Immature natural killer cell (primary cell): Measurements from ENCODE around the gene DIP2A. TPM values are rescaled to one million over a fixed set of nuclear protein-coding genes. Genes with fewer than 3 reads are reported as not detected.
"Not testable (repeated sequence)": the region's sequence is repeated elsewhere in the genome, so short reads cannot be mapped to it uniquely, and the experiment has no call there.

Experiments used
- DNase-seq, 3 donors: peaks; one replicate each; pipeline ENCODE4 v3.0.0; 2022; ENCODE audit warnings: mixed read lengths in 1 of 3
- H3K27ac Mint-ChIP-seq, 6 donors: one replicate each; pipeline ENCODE4 v1.8.0; 2020; ENCODE audit warnings: mixed read lengths in 6 of 6, mild to moderate bottlenecking in 5 of 6, inconsistent platforms in 4 of 6, moderate library complexity in 3 of 6
- H3K27me3 Mint-ChIP-seq, 3 donors: one replicate each; pipeline ENCODE4 v1.8.0; 2020 to 2021; ENCODE audit warnings: low read depth in 3 of 3, mild to moderate bottlenecking in 3 of 3, mixed read lengths in 3 of 3, moderate library complexity in 3 of 3, inconsistent platforms in 1 of 3
- H3K36me3 Mint-ChIP-seq, 3 donors: one replicate each; pipeline ENCODE4 v1.8.0; 2020; ENCODE audit warnings: mixed read lengths in 3 of 3, inconsistent platforms in 2 of 3, mild to moderate bottlenecking in 2 of 3
- H3K4me1 Mint-ChIP-seq, 2 donors: one replicate each; pipeline ENCODE4 v1.8.0; 2020; ENCODE audit warnings: inconsistent platforms in 2 of 2, mild to moderate bottlenecking in 2 of 2, mixed read lengths in 2 of 2, moderate library complexity in 1 of 2
- H3K4me3 Mint-ChIP-seq, 5 donors: one replicate each; pipeline ENCODE4 v1.8.0; 2020; ENCODE audit warnings: mild to moderate bottlenecking in 5 of 5, mixed read lengths in 5 of 5, inconsistent platforms in 3 of 5, moderate library complexity in 3 of 5
- H3K9me3 Mint-ChIP-seq, 6 donors: one replicate each; pipeline ENCODE4 v1.8.0; 2020; ENCODE audit warnings: mild to moderate bottlenecking in 6 of 6, mixed read lengths in 6 of 6, inconsistent platforms in 4 of 6, moderate library complexity in 3 of 6
- polyA plus RNA-seq, 3 donors: library from polyadenylated mRNA; unstranded; fragments of 300-500 nt; fragmentation: Illumina TruSeq; gene quantifications; one replicate each; pipeline ENCODE4 v1.2.3, GENCODE V29; 2021

Gene DIP2A
- polyA plus RNA-seq, 3 donors from 2014 or later: 23.1 to 64.8 (median 26.9) TPM

- H3K27me3 Mint-ChIP-seq: peaks cover 0 to 4% (median 0%) of the 10 kb centered on the region in 3 donors
- H3K36me3 Mint-ChIP-seq: peaks cover 4 to 11% (median 8%) of the 10 kb centered on the region in 3 donors
- H3K9me3 Mint-ChIP-seq: no peaks in the 10 kb centered on the region
- H3K4me3 Mint-ChIP-seq: peak overlapping the region; percentile 82 to 97 (median 90)
- DNase-seq: no peak
- peaks cover 53 to 69% of the 10 kb centered on the region in 2 donors for H3K4me1 Mint-ChIP-seq
- H3K27ac Mint-ChIP-seq: peak overlapping the region in 5 of 6 donors; percentile 60 to 87 (median 81)
These were observed 299 bp downstream of the DIP2A start for GRCh38 chr21:46459024-46459355.

GRCh38 chr21:46459356-46460112, 843 bp downstream of the DIP2A start:
- peaks cover 0 to 4% (median 0%) of the 10 kb centered on the region in 3 donors for H3K27me3 Mint-ChIP-seq
- H3K4me1 Mint-ChIP-seq: peaks cover 53 to 74% of the 10 kb centered on the region in 2 donors
- peak overlapping the region; percentile 83 to 96 (median 94) for H3K27ac Mint-ChIP-seq
- H3K9me3 Mint-ChIP-seq: no peaks in the 10 kb centered on the region
- H3K36me3 Mint-ChIP-seq: peaks cover 7 to 14% (median 11%) of the 10 kb centered on the region in 3 donors
- peak overlapping the region; percentile 92 to 97 (median 95) for H3K4me3 Mint-ChIP-seq
- peak in 1 of 3 donors; percentile 7 for DNase-seq

GRCh38 chr21:46461909-46462308, 3.2 kb downstream of the DIP2A start:
- H3K36me3 Mint-ChIP-seq: peaks cover 14 to 18% (median 16%) of the 10 kb centered on the region in 3 donors
- peaks cover 0 to 7% (median 0%) of the 10 kb centered on the region in 3 donors for H3K27me3 Mint-ChIP-seq
- DNase-seq: no peak
- peak overlapping the region in 3 of 5 donors; percentile 67 to 90 (median 71) for H3K4me3 Mint-ChIP-seq
- H3K9me3 Mint-ChIP-seq: no peaks in the 10 kb centered on the region
- peaks cover 40 to 72% of the 10 kb centered on the region in 2 donors for H3K4me1 Mint-ChIP-seq
- H3K27ac Mint-ChIP-seq: peak overlapping the region; percentile 40 to 87 (median 77)

- H3K4me1 Mint-ChIP-seq: peaks cover 31 to 83% of the 10 kb centered on the region in 2 donors
- peaks cover 14 to 25% (median 16%) of the 10 kb centered on the region in 3 donors for H3K36me3 Mint-ChIP-seq
- H3K9me3 Mint-ChIP-seq, H3K4me3 Mint-ChIP-seq, DNase-seq, H3K27me3 Mint-ChIP-seq: not testable (repeated sequence)
- peak overlapping the region in 4 of 6 donors; percentile 25 to 70 (median 57) for H3K27ac Mint-ChIP-seq
These were observed 6.5 kb downstream of the DIP2A start for GRCh38 chr21:46465153-46465552.

- Mint-ChIP-seq H3K27ac (no peak overlapping the region), H3K36me3 (peaks cover 14 to 25% (median 16%) of the 10 kb centered on the region in 3 donors), H3K4me1 (peaks cover 26 to 78% of the 10 kb centered on the region in 2 donors), H3K9me3 (no peaks in the 10 kb centered on the region), H3K4me3 (no peak overlapping the region), H3K27me3 (peaks cover 0 to 8% (median 0%) of the 10 kb centered on the region in 3 donors)
- DNase-seq: no peak
These were observed 7.0 kb downstream of the DIP2A start for GRCh38 chr21:46465651-46466050.

GRCh38 chr21:46468108-46468774, 9.6 kb downstream of the DIP2A start:
- no peak for DNase-seq
- peak overlapping the region in 5 of 6 donors; percentile 10 to 87 (median 58) for H3K27ac Mint-ChIP-seq
- peaks cover 16 to 31% (median 18%) of the 10 kb centered on the region in 3 donors for H3K36me3 Mint-ChIP-seq
- peaks cover 0 to 8% (median 2%) of the 10 kb centered on the region in 3 donors for H3K27me3 Mint-ChIP-seq
- H3K4me1 Mint-ChIP-seq: peaks cover 31 to 81% of the 10 kb centered on the region in 2 donors
- H3K9me3 Mint-ChIP-seq: no peaks in the 10 kb centered on the region
- no peak overlapping the region for H3K4me3 Mint-ChIP-seq

GRCh38 chr21:46469275-46469674, 10.6 kb downstream of the DIP2A start:
- Mint-ChIP-seq H3K4me3 (peak overlapping the region in 1 of 5 donors; percentile 15), H3K36me3 (peaks cover 12 to 28% (median 18%) of the 10 kb centered on the region in 3 donors), H3K27ac (peak overlapping the region; percentile 21 to 87 (median 58)), H3K27me3 (peaks cover 0 to 8% (median 2%) of the 10 kb centered on the region in 3 donors), H3K4me1 (peaks cover 37 to 82% of the 10 kb centered on the region in 2 donors), H3K9me3 (no peaks in the 10 kb centered on the region)
- DNase-seq: no peak

- Mint-ChIP-seq H3K27me3 (peaks cover 2 to 5% (median 2%) of the 10 kb centered on the region in 3 donors), H3K4me3 (peak overlapping the region; percentile 21 to 80 (median 53)), H3K27ac (peak overlapping the region; percentile 61 to 92 (median 88)), H3K4me1 (peaks cover 50 to 86% of the 10 kb centered on the region in 2 donors), H3K9me3 (no peaks in the 10 kb centered on the region), H3K36me3 (peaks cover 6 to 20% (median 17%) of the 10 kb centered on the region in 3 donors)
- peak in 1 of 3 donors; percentile 23 for DNase-seq
These were observed 12.8 kb downstream of the DIP2A start for GRCh38 chr21:46471514-46471913.

- H3K9me3 Mint-ChIP-seq: no peaks in the 10 kb centered on the region
- H3K4me1 Mint-ChIP-seq: peaks cover 48 to 88% of the 10 kb centered on the region in 2 donors
- H3K4me3 Mint-ChIP-seq: peak overlapping the region; percentile 53 to 81 (median 58)
- H3K27me3 Mint-ChIP-seq: peaks cover 2 to 5% (median 2%) of the 10 kb centered on the region in 3 donors
- peak overlapping the region; percentile 80 to 92 (median 88) for H3K27ac Mint-ChIP-seq
- DNase-seq: peak; percentile 14 to 40 (median 38)
- H3K36me3 Mint-ChIP-seq: peaks cover 4 to 21% (median 20%) of the 10 kb centered on the region in 3 donors
These were observed 13.6 kb downstream of the DIP2A start for GRCh38 chr21:46472246-46472645.

- no peak for DNase-seq
- Mint-ChIP-seq H3K36me3 (peaks cover 7 to 21% (median 20%) of the 10 kb centered on the region in 3 donors), H3K9me3 (no peaks in the 10 kb centered on the region), H3K4me1 (peaks cover 50 to 84% of the 10 kb centered on the region in 2 donors), H3K27ac (peak overlapping the region in 5 of 6 donors; percentile 58 to 84 (median 71)), H3K4me3 (peak overlapping the region in 3 of 5 donors; percentile 20 to 57 (median 27)), H3K27me3 (peaks cover 0 to 2% (median 2%) of the 10 kb centered on the region in 3 donors)
These were observed 15.7 kb downstream of the DIP2A start for GRCh38 chr21:46474382-46474781.

- Mint-ChIP-seq H3K9me3 (no peaks in the 10 kb centered on the region), H3K4me3 (peak overlapping the region in 1 of 5 donors; percentile 14), H3K36me3 (peaks cover 11 to 26% (median 24%) of the 10 kb centered on the region in 3 donors), H3K4me1 (peaks cover 50 to 89% of the 10 kb centered on the region in 2 donors), H3K27me3 (peaks cover 0 to 4% (median 2%) of the 10 kb centered on the region in 3 donors), H3K27ac (peak overlapping the region in 4 of 6 donors; percentile 23 to 71 (median 48))
- DNase-seq: no peak
These were observed 16.6 kb downstream of the DIP2A start for GRCh38 chr21:46475296-46475695.

GRCh38 chr21:46477765-46478164, 19.1 kb downstream of the DIP2A start:
- no peak overlapping the region for H3K4me3 Mint-ChIP-seq
- H3K27me3 Mint-ChIP-seq: peaks cover 2 to 4% (median 3%) of the 10 kb centered on the region in 3 donors
- no peak for DNase-seq
- peak overlapping the region in 5 of 6 donors; percentile 22 to 81 (median 36) for H3K27ac Mint-ChIP-seq
- H3K9me3 Mint-ChIP-seq: no peaks in the 10 kb centered on the region
- H3K4me1 Mint-ChIP-seq: peaks cover 49 to 94% of the 10 kb centered on the region in 2 donors
- H3K36me3 Mint-ChIP-seq: peaks cover 17 to 30% (median 26%) of the 10 kb centered on the region in 3 donors

GRCh38 chr21:46478910-46479309, 20.2 kb downstream of the DIP2A start:
- DNase-seq: no peak
- Mint-ChIP-seq H3K27ac (peak overlapping the region; percentile 3 to 83 (median 70)), H3K4me1 (peaks cover 56 to 95% of the 10 kb centered on the region in 2 donors), H3K4me3 (no peak overlapping the region), H3K27me3 (peaks cover 0 to 6% (median 5%) of the 10 kb centered on the region in 3 donors), H3K9me3 (no peaks in the 10 kb centered on the region), H3K36me3 (peaks cover 17 to 30% (median 26%) of the 10 kb centered on the region in 3 donors)
